OCI-LY7 (cell line): ENCODE measurements around the gene SLC24A4.

ENCODE experiments used
- CTCF ChIP-seq: fragments of 200-600 bp; sonication (generic); conservative IDR thresholded peaks from 2 replicates; pipeline ENCODE4 v1.5.1; 2014; ENCODE audit warnings: mild to moderate bottlenecking, antibody characterized with exemption, low read length, moderate library complexity, mixed read lengths
- EZH2phosphoT487 ChIP-seq: fragments of 200-600 bp; sonication (generic); IDR thresholded peaks from 2 replicates; pipeline ENCODE4 v1.6.1; 2018; ENCODE audit warnings: low read depth, borderline replicate concordance, mild to moderate bottlenecking, mixed run types, antibody characterized with exemption, low read length, moderate library complexity, mixed read lengths

- TF ChIP-seq CTCF (no peak), EZH2phosphoT487 (no peak)
Observed at GRCh38 chr14:92549105-92549858, 226.3 kb downstream of the SLC24A4 start.
